Measurements from ENCODE around the gene CCDC81.

CCDC81 gene

GRCh38 chr11:86372586-86372985, 2.1 kb upstream of the CCDC81 start:
- Histone ChIP-seq H3K4me3 (ENCODE audit: low read depth, low read length) (no peak overlapping the region), H3K9ac (no peak overlapping the region), H3K27ac (no peak overlapping the region), H3K4me2 (ENCODE audit: low read length) (no peak overlapping the region), H3K4me1 (no peaks in the 10 kb centered on the region), H3K79me2 (no peaks in the 10 kb centered on the region), H3K9me3 (ENCODE audit: control insufficient read depth, low read length) (no peaks in the 10 kb centered on the region), H3K36me3 (ENCODE audit: control insufficient read depth, insufficient read depth, low read length) (no peaks in the 10 kb centered on the region), H2AFZ (no peak overlapping the region), H3K27me3 (ENCODE audit: control insufficient read depth, insufficient read depth, low read length) (no peaks in the 10 kb centered on the region)
- TF ChIP-seq, protein P1, sequence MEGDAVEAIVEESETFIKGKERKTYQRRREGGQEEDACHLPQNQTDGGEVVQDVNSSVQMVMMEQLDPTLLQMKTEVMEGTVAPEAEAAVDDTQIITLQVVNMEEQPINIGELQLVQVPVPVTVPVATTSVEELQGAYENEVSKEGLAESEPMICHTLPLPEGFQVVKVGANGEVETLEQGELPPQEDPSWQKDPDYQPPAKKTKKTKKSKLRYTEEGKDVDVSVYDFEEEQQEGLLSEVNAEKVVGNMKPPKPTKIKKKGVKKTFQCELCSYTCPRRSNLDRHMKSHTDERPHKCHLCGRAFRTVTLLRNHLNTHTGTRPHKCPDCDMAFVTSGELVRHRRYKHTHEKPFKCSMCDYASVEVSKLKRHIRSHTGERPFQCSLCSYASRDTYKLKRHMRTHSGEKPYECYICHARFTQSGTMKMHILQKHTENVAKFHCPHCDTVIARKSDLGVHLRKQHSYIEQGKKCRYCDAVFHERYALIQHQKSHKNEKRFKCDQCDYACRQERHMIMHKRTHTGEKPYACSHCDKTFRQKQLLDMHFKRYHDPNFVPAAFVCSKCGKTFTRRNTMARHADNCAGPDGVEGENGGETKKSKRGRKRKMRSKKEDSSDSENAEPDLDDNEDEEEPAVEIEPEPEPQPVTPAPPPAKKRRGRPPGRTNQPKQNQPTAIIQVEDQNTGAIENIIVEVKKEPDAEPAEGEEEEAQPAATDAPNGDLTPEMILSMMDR (IDR thresholded peaks at IDR 0.05) = no peak

GRCh38 chr11:86374069-86374468, 618 bp upstream of the CCDC81 start:
- H3K4me3 ChIP-seq (ENCODE audit: low read depth, low read length) = no peak overlapping the region
- no peak overlapping the region for H3K27ac ChIP-seq
- no peaks in the 10 kb centered on the region for H3K79me2 ChIP-seq
- H3K9ac ChIP-seq = no peak overlapping the region
- no peaks in the 10 kb centered on the region for H3K4me1 ChIP-seq
- H2AFZ ChIP-seq = no peak overlapping the region
- H3K36me3 ChIP-seq (ENCODE audit: control insufficient read depth, insufficient read depth, low read length) = no peaks in the 10 kb centered on the region
- TF ChIP-seq, protein P1 (IDR thresholded peaks at IDR 0.05) = no peak
- no peak overlapping the region for H3K4me2 ChIP-seq (ENCODE audit: low read length)
- no peaks in the 10 kb centered on the region for H3K9me3 ChIP-seq (ENCODE audit: control insufficient read depth, low read length)
- H3K27me3 ChIP-seq (ENCODE audit: control insufficient read depth, insufficient read depth, low read length) = no peaks in the 10 kb centered on the region

GRCh38 chr11:86377972-86378371, 3.3 kb downstream of the CCDC81 start:
- Histone ChIP-seq H2AFZ (no peak overlapping the region), H3K9me3 (ENCODE audit: control insufficient read depth, low read length) (no peaks in the 10 kb centered on the region), H3K79me2 (no peaks in the 10 kb centered on the region), H3K9ac (no peak overlapping the region), H3K4me3 (ENCODE audit: low read depth, low read length) (no peak overlapping the region), H3K4me1 (no peaks in the 10 kb centered on the region), H3K36me3 (ENCODE audit: control insufficient read depth, insufficient read depth, low read length) (no peaks in the 10 kb centered on the region), H3K4me2 (ENCODE audit: low read length) (no peak overlapping the region), H3K27ac (no peak overlapping the region), H3K27me3 (ENCODE audit: control insufficient read depth, insufficient read depth, low read length) (no peaks in the 10 kb centered on the region)
- TF ChIP-seq, protein P1 (IDR thresholded peaks at IDR 0.05) = no peak

DNA sequence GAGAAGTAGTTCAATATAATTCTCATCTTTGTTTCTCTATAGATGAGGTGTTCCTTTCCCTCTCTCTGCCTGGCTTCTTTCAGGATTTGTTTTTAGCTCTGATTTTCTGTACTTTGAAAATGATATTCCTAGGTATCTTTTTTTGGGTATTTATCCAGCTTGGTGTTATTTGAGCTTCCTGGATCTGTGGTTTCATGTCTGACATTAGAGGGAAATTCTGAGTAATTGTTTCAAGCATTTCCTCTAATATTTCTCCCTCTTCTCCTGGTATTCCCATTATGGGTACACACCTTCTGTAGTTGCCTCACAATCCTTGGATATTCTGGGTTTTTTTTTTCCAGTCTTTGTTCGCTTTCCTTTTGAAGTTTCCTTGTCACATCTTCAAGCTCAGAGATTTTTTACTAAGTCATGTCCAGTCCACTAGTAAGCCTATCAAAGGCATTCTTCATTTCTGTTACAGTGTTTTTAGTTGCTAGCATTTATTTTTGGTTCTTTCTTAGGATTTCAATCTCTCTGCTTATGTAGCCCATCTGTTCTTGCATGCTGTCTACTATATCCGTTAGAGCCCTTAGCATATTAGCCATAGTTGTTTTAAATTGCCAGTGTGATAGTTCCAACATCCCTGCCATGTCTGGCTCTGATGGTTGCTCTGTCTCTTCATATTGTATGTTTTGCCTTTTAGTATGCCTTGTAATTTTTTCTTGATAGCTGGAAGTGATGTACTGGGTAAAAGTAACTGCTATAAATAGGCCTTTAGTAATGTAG, 5.8 kb downstream of the CCDC81 start:
- H3K9ac ChIP-seq = no peak overlapping the region
- H3K4me1 ChIP-seq = no peaks in the 10 kb centered on the region
- TF ChIP-seq, protein P1 (IDR thresholded peaks at IDR 0.05) = no peak
- no peak overlapping the region for H3K4me2 ChIP-seq (ENCODE audit: low read length)
- H2AFZ ChIP-seq = no peak overlapping the region
- no peak overlapping the region for H3K27ac ChIP-seq
- no peaks in the 10 kb centered on the region for H3K27me3 ChIP-seq (ENCODE audit: control insufficient read depth, insufficient read depth, low read length)
- no peaks in the 10 kb centered on the region for H3K9me3 ChIP-seq (ENCODE audit: control insufficient read depth, low read length)
- H3K36me3 ChIP-seq (ENCODE audit: control insufficient read depth, insufficient read depth, low read length) = no peaks in the 10 kb centered on the region
- no peak overlapping the region for H3K4me3 ChIP-seq (ENCODE audit: low read depth, low read length)
- H3K79me2 ChIP-seq = no peaks in the 10 kb centered on the region
